Neural crest cell (in vitro differentiated cells): ENCODE measurements around the gene PLA2G2C. TPM values are rescaled to one million over a fixed set of nuclear protein-coding genes. Genes with fewer than 3 reads are reported as not detected.
"Not testable (repeated sequence)": the region's sequence is repeated elsewhere in the genome, so short reads cannot be mapped to it uniquely, and the experiment has no call there.

ENCODE experiments used
- DNase-seq: peaks from one replicate; pipeline ENCODE4 v3.0.0; 2021; ENCODE audit warnings: low read depth, mixed read lengths, low spot score
- H3K27ac Mint-ChIP-seq: one replicate; pipeline ENCODE4 v1.8.0; 2021; ENCODE audit warnings: mild to moderate bottlenecking, mixed read lengths; ENCODE audit not compliant: unreplicated experiment
- H3K27me3 Mint-ChIP-seq: 2 replicates; pipeline ENCODE4 v1.8.0; 2021; ENCODE audit warnings: low read depth, mild to moderate bottlenecking, mixed read lengths
- H3K36me3 Mint-ChIP-seq: 2 replicates; pipeline ENCODE4 v1.8.0; 2021; ENCODE audit warnings: low read depth, mild to moderate bottlenecking, mixed read lengths
- H3K4me1 Mint-ChIP-seq: 2 replicates; pipeline ENCODE4 v1.8.0; 2021; ENCODE audit warnings: mixed read lengths
- H3K4me3 Mint-ChIP-seq: one replicate; pipeline ENCODE4 v1.8.0; 2021; ENCODE audit warnings: mild to moderate bottlenecking, mixed read lengths
- H3K9me3 Mint-ChIP-seq: 2 replicates; pipeline ENCODE4 v1.8.0; 2021; ENCODE audit warnings: mixed read lengths
- total RNA-seq: library from RNA; stranded (reverse); gene quantifications from 2 replicates; pipeline ENCODE4 v1.2.1, GENCODE V29; 2021
- TF ChIP-seq, protein P1 (sequence below): fragments of 200-600 bp; sonication (generic); conservative IDR thresholded peaks from 2 replicates; pipeline ENCODE4 v1.5.0; 2021; ENCODE audit warnings: antibody characterized with exemption, mild to moderate bottlenecking

The PLA2G2C gene
- total RNA-seq, 1 donor from 2014 or later: not detected

DNA sequence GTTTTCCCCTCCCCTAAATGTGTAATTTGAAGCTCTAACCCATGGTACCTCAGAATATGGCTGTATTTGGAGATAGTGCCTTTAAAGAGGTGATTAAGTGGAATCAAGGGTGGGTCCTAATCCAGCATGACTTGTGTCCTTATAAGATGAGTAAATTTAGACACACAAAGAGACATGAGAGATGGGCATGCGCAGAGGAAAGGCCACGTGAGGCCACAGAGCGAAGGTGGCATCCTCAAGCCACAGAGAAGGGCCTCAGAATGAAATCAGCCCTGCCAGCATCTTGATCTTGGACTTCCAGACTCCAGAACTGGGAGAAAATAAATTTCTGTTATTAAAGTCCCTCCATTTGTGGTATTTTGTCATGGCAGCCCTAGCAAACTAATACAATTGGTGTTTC, 50.1 kb downstream of the PLA2G2C start:
- no peak overlapping the region for H3K4me3 Mint-ChIP-seq
- no peak for DNase-seq
- peaks cover 7% of the 10 kb centered on the region for H3K9me3 Mint-ChIP-seq
- peaks cover 12% of the 10 kb centered on the region for H3K27me3 Mint-ChIP-seq
- H3K27ac Mint-ChIP-seq: no peak overlapping the region
- TF ChIP-seq, protein P1, sequence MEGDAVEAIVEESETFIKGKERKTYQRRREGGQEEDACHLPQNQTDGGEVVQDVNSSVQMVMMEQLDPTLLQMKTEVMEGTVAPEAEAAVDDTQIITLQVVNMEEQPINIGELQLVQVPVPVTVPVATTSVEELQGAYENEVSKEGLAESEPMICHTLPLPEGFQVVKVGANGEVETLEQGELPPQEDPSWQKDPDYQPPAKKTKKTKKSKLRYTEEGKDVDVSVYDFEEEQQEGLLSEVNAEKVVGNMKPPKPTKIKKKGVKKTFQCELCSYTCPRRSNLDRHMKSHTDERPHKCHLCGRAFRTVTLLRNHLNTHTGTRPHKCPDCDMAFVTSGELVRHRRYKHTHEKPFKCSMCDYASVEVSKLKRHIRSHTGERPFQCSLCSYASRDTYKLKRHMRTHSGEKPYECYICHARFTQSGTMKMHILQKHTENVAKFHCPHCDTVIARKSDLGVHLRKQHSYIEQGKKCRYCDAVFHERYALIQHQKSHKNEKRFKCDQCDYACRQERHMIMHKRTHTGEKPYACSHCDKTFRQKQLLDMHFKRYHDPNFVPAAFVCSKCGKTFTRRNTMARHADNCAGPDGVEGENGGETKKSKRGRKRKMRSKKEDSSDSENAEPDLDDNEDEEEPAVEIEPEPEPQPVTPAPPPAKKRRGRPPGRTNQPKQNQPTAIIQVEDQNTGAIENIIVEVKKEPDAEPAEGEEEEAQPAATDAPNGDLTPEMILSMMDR: no peak
- H3K4me1 Mint-ChIP-seq: no peaks in the 10 kb centered on the region
- peaks cover 2% of the 10 kb centered on the region for H3K36me3 Mint-ChIP-seq

- H3K4me1 Mint-ChIP-seq: no peaks in the 10 kb centered on the region
- H3K27ac Mint-ChIP-seq: no peak overlapping the region
- no peak for DNase-seq
- H3K27me3 Mint-ChIP-seq: peaks cover 12% of the 10 kb centered on the region
- TF ChIP-seq, protein P1: no peak
- no peak overlapping the region for H3K4me3 Mint-ChIP-seq
- H3K36me3 Mint-ChIP-seq: peaks cover 2% of the 10 kb centered on the region
- peaks cover 8% of the 10 kb centered on the region for H3K9me3 Mint-ChIP-seq
These were observed 51.3 kb downstream of the PLA2G2C start for GRCh38 chr1:20134995-20135394.

GRCh38 chr1:20130518-20130917, 55.8 kb downstream of the PLA2G2C start:
- H3K27ac Mint-ChIP-seq, H3K4me1 Mint-ChIP-seq, H3K4me3 Mint-ChIP-seq, H3K36me3 Mint-ChIP-seq, H3K9me3 Mint-ChIP-seq, DNase-seq: not testable (repeated sequence)
- peaks cover 12% of the 10 kb centered on the region for H3K27me3 Mint-ChIP-seq

DNA sequence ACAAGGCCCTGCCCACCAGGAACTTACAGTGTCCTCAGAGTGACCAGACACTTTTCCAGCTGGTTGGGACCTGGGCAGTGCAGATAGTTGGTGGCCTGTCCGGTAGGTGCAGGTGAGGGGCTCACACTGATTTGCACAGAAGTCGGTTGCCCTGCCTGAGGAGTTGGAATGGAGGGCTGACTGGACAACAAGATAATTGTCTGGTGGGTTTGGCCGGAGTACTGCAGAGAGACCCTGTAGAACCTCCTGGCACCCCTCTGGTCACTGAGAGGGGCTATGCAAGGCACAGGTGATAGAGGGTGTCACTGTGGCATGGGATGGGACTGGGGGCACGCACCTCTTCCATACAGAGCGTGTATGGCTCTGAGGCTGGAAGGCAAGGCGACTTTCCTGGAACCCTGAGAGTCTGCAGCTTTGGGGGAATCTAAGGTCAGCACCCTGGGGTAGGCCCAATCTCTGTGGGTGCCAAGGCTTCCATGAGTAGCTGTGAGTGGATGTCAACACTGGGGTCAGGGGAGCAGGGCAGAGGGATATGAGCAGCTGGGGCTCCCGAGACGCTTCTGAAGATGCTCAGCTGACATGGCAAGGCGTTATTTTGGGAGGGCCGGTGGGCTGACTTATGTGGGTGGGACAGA, 59.4 kb downstream of the PLA2G2C start:
- Mint-ChIP-seq H3K9me3 (peaks cover 8% of the 10 kb centered on the region), H3K4me3 (no peak overlapping the region), H3K36me3 (peaks cover 2% of the 10 kb centered on the region), H3K4me1 (peaks cover 4% of the 10 kb centered on the region), H3K27me3 (peaks cover 3% of the 10 kb centered on the region), H3K27ac (no peak overlapping the region)
- DNase-seq: no peak
- TF ChIP-seq, protein P1: no peak

DNA sequence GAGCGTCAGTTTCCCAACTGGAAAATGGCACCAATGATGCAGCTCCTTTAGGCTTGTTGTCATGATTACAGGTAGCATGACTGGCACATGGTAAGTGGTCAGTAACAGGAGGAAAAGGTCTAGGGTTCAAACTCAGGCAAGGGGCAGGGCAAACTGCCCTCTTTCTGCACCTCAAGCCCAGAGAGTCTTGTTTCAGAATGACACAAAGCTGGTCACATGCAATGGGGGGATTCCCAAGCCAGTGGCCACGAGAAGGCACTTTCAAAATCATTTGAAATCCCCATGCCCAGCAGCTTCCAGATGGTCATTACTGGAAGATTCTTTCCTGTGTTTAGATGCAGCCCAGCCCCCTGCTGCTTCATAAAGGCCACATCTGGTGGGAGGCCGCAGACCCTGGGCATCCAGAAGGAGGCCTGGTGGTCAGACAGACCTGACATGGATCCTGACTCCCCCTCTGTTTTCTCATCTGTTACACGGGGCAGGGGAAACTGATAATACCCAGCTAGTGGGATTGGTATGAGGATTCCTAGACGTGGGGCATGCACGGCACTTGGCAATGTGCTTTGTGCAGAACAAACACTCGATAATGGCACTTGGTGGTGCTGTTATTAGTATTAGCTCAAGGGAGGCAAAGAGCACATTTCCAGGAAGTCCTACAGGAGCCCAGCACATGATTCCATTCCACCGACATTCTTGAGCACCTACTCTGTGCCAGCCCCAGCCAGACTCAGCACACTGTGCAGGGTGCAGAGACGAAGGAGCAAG, 60.1 kb downstream of the PLA2G2C start:
- no peak overlapping the region for H3K27ac Mint-ChIP-seq
- no peaks in the 10 kb centered on the region for H3K36me3 Mint-ChIP-seq
- TF ChIP-seq, protein P1: no peak
- peaks cover 4% of the 10 kb centered on the region for H3K4me1 Mint-ChIP-seq
- no peak for DNase-seq
- no peak overlapping the region for H3K4me3 Mint-ChIP-seq
- H3K9me3 Mint-ChIP-seq: peaks cover 6% of the 10 kb centered on the region
- peaks cover 3% of the 10 kb centered on the region for H3K27me3 Mint-ChIP-seq

DNA sequence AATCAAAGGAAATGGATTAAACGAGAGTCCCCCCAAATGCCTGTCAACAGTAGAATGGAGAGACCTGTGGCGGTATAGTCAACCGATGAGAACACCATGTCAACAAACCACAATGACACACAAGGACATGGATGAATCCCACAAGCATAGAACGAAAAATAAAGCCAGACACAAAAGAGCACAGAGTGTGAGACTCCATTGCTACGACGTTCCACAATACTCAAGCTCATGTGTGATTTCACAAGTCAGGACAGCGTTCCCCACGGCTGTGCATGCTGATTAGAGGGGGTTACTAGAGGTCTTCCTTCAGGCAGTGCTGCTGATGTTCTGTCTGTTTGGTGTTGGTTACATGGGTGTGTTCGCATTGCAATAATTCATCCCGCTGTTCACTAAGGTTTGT, 61.2 kb downstream of the PLA2G2C start:
- TF ChIP-seq, protein P1: no peak
- H3K27ac Mint-ChIP-seq: no peak overlapping the region
- H3K27me3 Mint-ChIP-seq: peaks cover 6% of the 10 kb centered on the region
- no peaks in the 10 kb centered on the region for H3K36me3 Mint-ChIP-seq
- no peak overlapping the region for H3K4me3 Mint-ChIP-seq
- H3K4me1 Mint-ChIP-seq: peaks cover 4% of the 10 kb centered on the region
- DNase-seq: no peak
- peaks cover 5% of the 10 kb centered on the region for H3K9me3 Mint-ChIP-seq
